ENCODE data around the gene DRD4. TPM values are rescaled to one million over a fixed set of nuclear protein-coding genes. Genes with fewer than 3 reads are reported as not detected.

The DRD4 gene
- total and polyA plus RNA-seq, 2 of the 13 experiments (the other 11 are each of a cell fraction or from before 2014, with no cell fraction given) = 0.09 to 0.13 TPM

- H4K20me1 ChIP-seq (ENCODE audit: insufficient read depth, low read length) = 0 out of 2 replicates have a peak, but pooled peaks cover 3% of the 10 kb centered on the region
- CTCF ChIA-PET (ENCODE audit: low intra/inter-chr PET ratio, low total read pairs) = no interaction called here
- DNase-seq (ENCODE audit: low spot score) (no peak), ATAC-seq (no peak), FAIRE-seq (no peak)
- POLR2A ChIA-PET = no interaction called here
- in situ Hi-C loops (cut with HindIII; ENCODE audit: extremely low pct_ligation_motif_present, low pct_unique_long_range_greater_than_20kb) = no loop called here
- no peaks in the 10 kb centered on the region for H3K9me3 ChIP-seq (ENCODE audit: low read length)
- H3K36me3 ChIP-seq (replicated peaks in 1 of 2; ENCODE audit: control insufficient read depth in 1 of 2, insufficient read depth in 2 of 2, low read length in 2 of 2) = 0 out of 5 replicates have a peak, but pooled peaks cover 1 to 9% of the 10 kb centered on the region in 2 experiments
- intact Hi-C loops (cut with micrococcal nuclease; ENCODE audit: unreplicated experiment) = no loop called here
- no peak overlapping the region for H2AFZ ChIP-seq (ENCODE audit: low read length)
- no peaks in the 10 kb centered on the region for H3K4me1 ChIP-seq (ENCODE audit: insufficient read depth, low read length)
- no TSS peak for BruUV-seq (replicated peaks)
- H3K27me3 ChIP-seq (ENCODE audit: control insufficient read depth in 1 of 2, insufficient read depth in 2 of 2, low read length in 2 of 2) = no peaks in the 10 kb centered on the region
- no peak overlapping the region for H3K9ac ChIP-seq (ENCODE audit: insufficient read depth, low read depth, low read length)
- no peak overlapping the region for H3K4me2 ChIP-seq (ENCODE audit: low read depth, low read length)
- H3K79me2 ChIP-seq (ENCODE audit: insufficient read depth, low read length) = no peaks in the 10 kb centered on the region
- TF ChIP-seq AGO2 (optimal IDR thresholded peaks at IDR 0.05; ENCODE audit: low read depth, low read length) (peak; percentile 87), ZBTB33 (CRISPR knock-in tag; IDR thresholded peaks at IDR 0.05) (0 out of 2 replicates have a peak, but pooled peaks have one; percentile 7), AGO1 (IDR thresholded peaks at IDR 0.05; ENCODE audit: low read depth, low read length, poor library complexity, severe bottlenecking) (peak; percentile 80), ATAD3A (CRISPR knock-in tag; IDR thresholded peaks at IDR 0.05) (no peak)
- no peak overlapping the region for H3K4me3 ChIP-seq (replicated peaks in 1 of 3; ENCODE audit: insufficient read depth in 1 of 3, low read depth in 2 of 3, low read length in 3 of 3)
- WGBS (ENCODE audit: low lambda C conversion rate) = 97% methylated on average over 44 of the region's 55 CpGs
- H3K27ac ChIP-seq (ENCODE audit: extremely low read length, insufficient read depth, low read length) = no peak overlapping the region
Measured at GRCh38 chr11:637593-638521, 788 bp downstream of the DRD4 start.

Data from HepG2 (cell line).